ENCODE data around the gene PDPK1.

The PDPK1 gene

GRCh38 chr16:2585651-2586081, 47.8 kb downstream of the PDPK1 start:
- no peak for TF ChIP-seq CTCF (IDR thresholded peaks at IDR 0.05; ENCODE audit: insufficient read depth, low read length, missing control alignments)
- H3K4me3 ChIP-seq (ENCODE audit: low read depth, low read length) = no peak overlapping the region
- CTCF ChIA-PET = no interaction called here
- POLR2A ChIA-PET = no interaction called here
- no peak for DNase-seq (ENCODE audit: low read depth, low spot score)

DNA sequence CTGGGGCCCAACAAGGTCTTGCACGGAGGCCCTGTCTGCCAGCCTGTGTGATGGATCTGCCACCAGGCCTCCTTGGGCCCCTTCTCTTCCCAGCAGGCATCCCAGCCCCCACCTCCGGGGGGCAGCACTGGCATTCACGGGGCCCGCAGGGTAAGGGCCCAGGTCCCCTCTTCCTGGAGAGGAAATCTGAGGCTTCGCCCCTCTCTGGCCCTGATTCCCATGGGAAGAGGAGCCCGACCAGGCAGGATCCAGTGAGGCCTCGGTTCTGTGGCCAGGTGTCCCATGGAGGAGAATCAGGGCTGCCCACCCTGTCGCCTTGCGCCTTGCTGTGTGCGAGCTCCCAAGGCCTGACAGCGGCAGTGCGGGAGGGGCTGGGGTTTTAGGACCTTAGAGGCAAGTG, 48.4 kb downstream of the PDPK1 start:
- TF ChIP-seq CTCF (IDR thresholded peaks at IDR 0.05; ENCODE audit: insufficient read depth, low read length, missing control alignments) = peak; percentile 6
- POLR2A ChIA-PET = no interaction called here
- CTCF ChIA-PET = no interaction called here
- H3K4me3 ChIP-seq (ENCODE audit: low read depth, low read length) = no peak overlapping the region
- no peak for DNase-seq (ENCODE audit: low read depth, low spot score)

- no peak for DNase-seq (ENCODE audit: low read depth, low spot score)
- no peak for TF ChIP-seq CTCF (IDR thresholded peaks at IDR 0.05; ENCODE audit: insufficient read depth, low read length, missing control alignments)
- CTCF ChIA-PET = no interaction called here
- POLR2A ChIA-PET = no interaction called here
- no peak overlapping the region for H3K4me3 ChIP-seq (ENCODE audit: low read depth, low read length)
These were observed 49.2 kb downstream of the PDPK1 start for GRCh38 chr16:2586901-2587480.

DNA sequence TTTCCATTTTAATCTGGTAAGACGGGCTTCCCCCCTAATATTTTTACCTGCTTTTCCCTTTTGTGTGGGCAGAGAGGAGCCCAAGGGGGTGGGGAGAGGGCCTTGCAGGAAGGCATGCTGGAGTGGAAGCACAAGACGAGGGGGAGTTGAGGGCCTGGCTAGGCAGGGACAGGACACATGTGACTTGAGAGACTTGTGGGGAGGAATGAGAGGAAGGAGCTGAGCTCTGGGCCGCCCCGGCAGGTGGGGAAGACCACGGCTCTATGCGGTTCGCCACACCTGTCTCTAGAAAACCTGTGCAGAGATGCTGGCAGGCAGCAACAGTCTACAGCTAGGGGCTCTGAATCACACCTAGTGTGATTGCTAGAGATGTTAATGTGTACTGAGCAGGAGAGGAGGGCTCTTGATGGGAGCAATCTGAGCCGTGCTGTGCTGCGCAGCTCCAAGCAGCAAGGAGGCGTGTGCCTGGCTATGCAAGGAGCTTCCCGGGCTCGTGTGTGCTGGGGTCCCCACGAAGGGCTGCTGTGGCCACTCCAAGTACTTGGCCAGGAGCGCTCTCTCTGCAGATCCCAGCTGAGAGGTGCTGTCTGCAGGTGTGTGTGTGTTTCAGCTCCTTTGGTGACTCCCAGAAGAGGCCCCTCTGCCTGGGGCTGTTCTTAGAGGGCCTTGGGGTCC, 50.2 kb downstream of the PDPK1 start:
- TF ChIP-seq CTCF (IDR thresholded peaks at IDR 0.05; ENCODE audit: insufficient read depth, low read length, missing control alignments) = no peak
- ChIA-PET POLR2A (no interaction called here), CTCF (interaction anchor here (2.1 kb wide), 1 partner anchor 9 kb away, joined by 8 read pairs; no protein-coding TSS in a partner anchor)
- DNase-seq (ENCODE audit: low read depth, low spot score) = no peak
- H3K4me3 ChIP-seq (ENCODE audit: low read depth, low read length) = no peak overlapping the region

GRCh38 chr16:2591476-2592240, 53.8 kb downstream of the PDPK1 start:
- CTCF ChIA-PET = no interaction called here
- POLR2A ChIA-PET = no interaction called here
- no peak overlapping the region for H3K4me3 ChIP-seq (ENCODE audit: low read depth, low read length)
- no peak for DNase-seq (ENCODE audit: low read depth, low spot score)
- no peak for TF ChIP-seq CTCF (IDR thresholded peaks at IDR 0.05; ENCODE audit: insufficient read depth, low read length, missing control alignments)

GRCh38 chr16:2592786-2593185, 55.0 kb downstream of the PDPK1 start:
- POLR2A ChIA-PET = no interaction called here
- no peak for TF ChIP-seq CTCF (IDR thresholded peaks at IDR 0.05; ENCODE audit: insufficient read depth, low read length, missing control alignments)
- CTCF ChIA-PET = no interaction called here
- DNase-seq (ENCODE audit: low read depth, low spot score) = no peak
- H3K4me3 ChIP-seq (ENCODE audit: low read depth, low read length) = no peak overlapping the region

Measured in AG04449 (cell line).